Tibial nerve (tissue), 4 donors: ENCODE results near the gene TSPYL4. TPM values are rescaled to one million over a fixed set of nuclear protein-coding genes. Genes with fewer than 3 reads are reported as not detected.

Experiments used
- DNase-seq, 2 donors: peaks; one replicate each; pipeline ENCODE4 v3.0.0-alpha.2; 2019; ENCODE audit warnings: low spot score in 2 of 2
- H3K27ac ChIP-seq, 4 donors: fragments of 200-600 bp; sonication (generic) in 3 of 4; one replicate each; pipeline ENCODE4 v1.5.1; 2017 to 2019; ENCODE audit warnings: mild to moderate bottlenecking in 1 of 4
- H3K27me3 ChIP-seq, 2 donors: fragments of 200-600 bp; sonication (generic) in 1 of 2; one replicate each; pipeline versions ENCODE4 v1.5.1 to v1.6.0; 2017 to 2019
- H3K36me3 ChIP-seq, 3 donors: fragments of 200-600 bp; sonication (generic); one replicate each; pipeline ENCODE4 v1.5.1; 2018 to 2019
- H3K4me1 ChIP-seq, 4 donors: fragments of 200-600 bp; sonication (generic) in 3 of 4; one replicate each; pipeline ENCODE4 v1.5.1; 2017 to 2019
- H3K4me3 ChIP-seq, 4 donors: fragments of 200-600 bp; sonication (generic) in 3 of 4; one replicate each; pipeline ENCODE4 v1.5.1; 2017 to 2019; ENCODE audit warnings: mild to moderate bottlenecking in 1 of 4, moderate library complexity in 1 of 4
- H3K9me3 ChIP-seq, 4 donors: fragments of 200-600 bp; sonication (generic) in 3 of 4; one replicate each; pipeline ENCODE4 v1.5.1; 2017 to 2019
- EP300 ChIP-seq, 2 donors: sonication (generic); formaldehyde crosslinking; IDR thresholded peaks; one replicate each; pipeline ENCODE4 v1.6.1; 2017; ENCODE audit warnings: antibody characterized with exemption in 2 of 2, mild to moderate bottlenecking in 1 of 2
- POLR2A ChIP-seq, 2 donors: fragments of 450-650 bp; IDR thresholded peaks; one replicate each; pipeline ENCODE4 v1.6.1; 2017; ENCODE audit warnings: antibody characterized with exemption in 2 of 2, mild to moderate bottlenecking in 2 of 2, moderate library complexity in 2 of 2
- WGBS, 2 donors: methylation state at CpG; one replicate each; pipeline ENCODE4 v1.1.5; 2018; 5-methylcytosine and 5-hydroxymethylcytosine counted together
- total RNA-seq, 4 donors: library from RNA; depleted of rRNA; stranded (reverse); fragments of >200 nt; gene quantifications; one replicate each; pipeline ENCODE4 v1.1.0, GENCODE V29; 2016
- TF ChIP-seq, protein P1 (sequence below), 5 experiments: fragments of 200-600 bp in 3 of 5; fragments of 450-650 bp in 2 of 5; sonication (generic) in 3 of 5; IDR thresholded peaks; one replicate each; pipeline ENCODE4 v1.5.1; 2016 to 2019; ENCODE audit warnings: antibody characterized with exemption in 5 of 5, mild to moderate bottlenecking in 3 of 5, moderate library complexity in 2 of 5

TSPYL4 gene
- total RNA-seq, 4 donors from 2014 or later: 14.4 to 26.7 (median 20.9) TPM

DNA sequence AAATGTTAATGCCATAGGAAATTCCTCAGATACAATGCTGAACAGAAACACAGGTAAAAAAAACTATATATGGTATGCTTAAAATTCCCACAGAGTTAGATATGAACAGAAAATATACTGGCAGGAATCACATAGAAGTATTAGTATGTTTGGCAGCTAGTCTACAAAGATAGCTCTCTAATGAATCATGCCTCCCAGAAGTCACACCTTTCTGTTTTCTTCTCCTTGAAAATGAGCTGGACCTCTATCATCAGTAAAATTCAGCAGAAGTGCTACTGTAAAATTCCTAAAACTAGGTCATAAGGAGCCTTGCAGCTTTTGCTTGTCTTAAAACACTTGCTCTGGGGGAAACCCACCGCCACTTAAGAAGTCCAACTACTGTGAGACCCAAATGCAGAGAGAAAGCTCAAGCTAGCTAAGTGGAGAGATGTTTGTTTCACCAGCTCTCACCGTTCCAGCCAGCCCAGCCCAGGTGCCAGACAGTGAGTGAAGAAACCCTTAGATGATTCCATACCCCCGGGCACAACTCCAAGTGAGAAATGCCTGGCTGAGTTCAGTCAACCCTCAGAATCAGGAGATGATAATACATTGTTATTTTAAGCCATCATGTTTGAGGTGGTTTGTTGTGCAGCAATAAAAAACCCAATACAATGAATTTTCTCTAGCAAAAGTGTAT lies 43.0 kb downstream of the TSPYL4 start:
- WGBS, 2 donors: 44 to 50% methylated on average over 3 of the region's 3 CpGs
- no peaks in the 10 kb centered on the region for H3K4me1 ChIP-seq
- H3K4me3 ChIP-seq: no peak overlapping the region
- no peak for DNase-seq
- no peak overlapping the region for H3K27ac ChIP-seq
- H3K27me3 ChIP-seq: no peaks in the 10 kb centered on the region
- TF ChIP-seq, protein P1, sequence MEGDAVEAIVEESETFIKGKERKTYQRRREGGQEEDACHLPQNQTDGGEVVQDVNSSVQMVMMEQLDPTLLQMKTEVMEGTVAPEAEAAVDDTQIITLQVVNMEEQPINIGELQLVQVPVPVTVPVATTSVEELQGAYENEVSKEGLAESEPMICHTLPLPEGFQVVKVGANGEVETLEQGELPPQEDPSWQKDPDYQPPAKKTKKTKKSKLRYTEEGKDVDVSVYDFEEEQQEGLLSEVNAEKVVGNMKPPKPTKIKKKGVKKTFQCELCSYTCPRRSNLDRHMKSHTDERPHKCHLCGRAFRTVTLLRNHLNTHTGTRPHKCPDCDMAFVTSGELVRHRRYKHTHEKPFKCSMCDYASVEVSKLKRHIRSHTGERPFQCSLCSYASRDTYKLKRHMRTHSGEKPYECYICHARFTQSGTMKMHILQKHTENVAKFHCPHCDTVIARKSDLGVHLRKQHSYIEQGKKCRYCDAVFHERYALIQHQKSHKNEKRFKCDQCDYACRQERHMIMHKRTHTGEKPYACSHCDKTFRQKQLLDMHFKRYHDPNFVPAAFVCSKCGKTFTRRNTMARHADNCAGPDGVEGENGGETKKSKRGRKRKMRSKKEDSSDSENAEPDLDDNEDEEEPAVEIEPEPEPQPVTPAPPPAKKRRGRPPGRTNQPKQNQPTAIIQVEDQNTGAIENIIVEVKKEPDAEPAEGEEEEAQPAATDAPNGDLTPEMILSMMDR (IDR thresholded peaks at IDR 0.05): no peak
- no peak for TF ChIP-seq POLR2A (IDR thresholded peaks at IDR 0.05)
- no peak for TF ChIP-seq EP300 (IDR thresholded peaks at IDR 0.05)
- H3K36me3 ChIP-seq: no peaks in the 10 kb centered on the region
- no peaks in the 10 kb centered on the region for H3K9me3 ChIP-seq

DNA sequence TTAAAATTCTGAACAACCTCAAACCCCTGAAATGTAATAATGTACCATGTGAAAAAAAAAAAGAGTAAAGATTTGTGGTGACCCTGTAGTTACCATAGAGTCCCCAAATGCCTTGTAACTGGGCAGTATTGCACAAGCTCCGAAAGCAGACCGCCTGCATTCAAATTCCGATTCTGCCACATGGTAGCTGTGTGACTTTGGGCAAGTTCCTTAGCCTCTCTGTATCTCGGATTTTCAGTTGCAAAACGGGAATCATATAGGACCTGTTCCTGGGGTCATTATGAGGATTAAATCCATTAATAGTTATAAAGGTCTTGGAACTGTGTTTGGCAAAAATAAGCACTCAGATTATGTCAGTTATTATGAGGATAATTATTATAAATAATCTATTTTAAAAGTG lies 43.6 kb downstream of the TSPYL4 start:
- WGBS, 2 donors: 90 to 91% methylated on average over 5 of the region's 5 CpGs
- Histone ChIP-seq H3K9me3 (no peaks in the 10 kb centered on the region), H3K36me3 (no peaks in the 10 kb centered on the region), H3K27ac (no peak overlapping the region), H3K27me3 (no peaks in the 10 kb centered on the region), H3K4me1 (no peaks in the 10 kb centered on the region), H3K4me3 (no peak overlapping the region)
- DNase-seq: no peak
- TF ChIP-seq, protein P1 (IDR thresholded peaks at IDR 0.05): no peak
- TF ChIP-seq POLR2A (IDR thresholded peaks at IDR 0.05) (no peak), EP300 (IDR thresholded peaks at IDR 0.05) (no peak)

DNA sequence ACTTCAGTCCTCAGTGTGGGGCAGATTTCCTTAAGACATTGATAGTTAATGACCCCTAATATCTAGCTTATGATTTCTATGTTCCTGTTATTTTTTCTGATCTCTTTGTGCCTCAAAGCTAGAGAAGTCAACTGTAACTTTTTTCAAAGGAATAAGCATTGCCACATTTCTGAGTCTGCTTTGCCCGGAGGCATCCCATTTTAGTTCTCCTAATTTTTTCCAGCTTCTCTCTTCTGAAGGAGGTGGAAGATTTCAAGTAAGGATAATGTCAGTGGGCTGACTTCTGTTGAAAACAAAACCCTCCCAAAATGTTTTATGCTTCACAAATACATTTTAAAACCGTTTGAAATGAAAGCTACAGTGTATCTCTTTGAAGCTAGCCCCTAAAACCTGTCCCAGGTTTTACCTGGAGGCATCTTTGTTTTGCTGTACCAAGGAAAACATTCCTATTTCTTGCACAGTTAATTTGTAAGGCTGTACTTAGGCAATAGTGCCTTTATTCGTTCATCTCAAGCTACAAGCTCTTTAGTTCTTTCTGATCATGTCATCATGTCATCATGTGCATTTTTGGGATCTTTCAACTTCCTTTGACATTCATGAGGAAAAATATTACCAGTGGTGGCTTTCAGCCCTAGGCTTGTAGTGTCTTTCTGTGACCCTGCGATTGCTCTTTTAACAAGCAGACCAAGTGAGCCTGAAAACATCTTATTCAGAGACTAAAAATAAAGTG lies 45.7 kb downstream of the TSPYL4 start:
- Histone ChIP-seq H3K36me3 (no peaks in the 10 kb centered on the region), H3K4me3 (no peak overlapping the region)

DNA sequence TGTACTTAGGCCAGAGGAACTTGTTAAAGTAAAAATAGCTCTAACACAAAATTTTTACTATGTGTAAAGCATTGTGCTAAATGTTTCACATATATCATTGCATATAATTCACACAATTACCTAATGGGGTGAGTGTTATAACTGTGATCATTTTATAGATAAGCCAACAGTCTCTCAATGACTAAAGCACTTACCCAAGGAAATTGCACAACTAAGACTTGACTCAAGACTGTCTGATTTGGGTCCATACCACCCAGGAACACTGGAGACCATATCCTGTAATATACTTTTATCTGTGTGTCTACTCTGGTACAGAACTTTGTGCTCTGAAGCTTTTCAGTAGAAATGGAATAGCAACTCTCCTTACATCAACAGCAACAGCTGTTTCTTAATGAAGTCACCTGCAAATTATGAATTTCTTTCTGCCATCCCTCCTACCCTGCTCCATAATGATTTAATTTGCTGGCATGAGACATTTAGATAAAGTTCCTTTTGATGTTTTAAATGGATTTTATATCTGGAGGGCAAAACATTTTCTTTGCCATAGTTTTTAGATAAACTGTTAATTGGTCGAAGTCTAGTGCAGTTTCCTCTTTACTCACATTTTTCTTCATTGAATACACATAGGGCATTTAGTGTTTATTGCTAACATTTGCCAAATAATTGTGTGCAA lies 47.5 kb downstream of the TSPYL4 start:
- Histone ChIP-seq H3K36me3 (no peaks in the 10 kb centered on the region), H3K27me3 (no peaks in the 10 kb centered on the region), H3K4me3 (no peak overlapping the region), H3K9me3 (no peaks in the 10 kb centered on the region), H3K27ac (no peak overlapping the region), H3K4me1 (no peaks in the 10 kb centered on the region)
- 91 to 95% methylated on average over 1 of the region's 1 CpG for WGBS, 2 donors
- TF ChIP-seq POLR2A (IDR thresholded peaks at IDR 0.05) (no peak), EP300 (IDR thresholded peaks at IDR 0.05) (no peak)
- TF ChIP-seq, protein P1 (IDR thresholded peaks at IDR 0.05): no peak
- DNase-seq: no peak

More for the DNA sequence above, 45.7 kb downstream of the TSPYL4 start:
- no peak for DNase-seq
- TF ChIP-seq POLR2A (IDR thresholded peaks at IDR 0.05): no peak
- TF ChIP-seq EP300 (IDR thresholded peaks at IDR 0.05): no peak
- no peaks in the 10 kb centered on the region for H3K27me3 ChIP-seq
- 59 to 65% methylated on average over 4 of the region's 4 CpGs for WGBS, 2 donors
- H3K27ac ChIP-seq: no peak overlapping the region
- no peaks in the 10 kb centered on the region for H3K4me1 ChIP-seq
- no peaks in the 10 kb centered on the region for H3K9me3 ChIP-seq

DNA sequence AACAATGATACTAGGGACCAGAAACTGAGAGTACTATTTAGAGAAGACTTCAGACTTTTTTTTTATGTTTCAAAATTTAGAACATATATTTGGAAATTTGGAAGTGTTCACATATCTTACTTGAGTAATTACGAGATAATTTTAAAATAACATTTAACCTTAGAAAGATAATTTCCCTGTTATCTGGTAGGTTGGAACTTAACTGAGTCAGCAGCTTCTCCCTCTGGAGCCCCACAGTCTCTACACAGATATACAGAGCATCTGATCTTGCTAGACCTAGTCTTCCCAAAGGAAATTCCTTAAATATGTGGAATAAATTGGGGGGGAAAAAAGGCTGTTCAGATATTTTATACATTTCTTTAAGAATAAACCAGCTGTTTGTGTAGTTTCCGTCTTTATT lies 48.6 kb downstream of the TSPYL4 start:
- Histone ChIP-seq H3K36me3 (no peaks in the 10 kb centered on the region), H3K9me3 (no peaks in the 10 kb centered on the region), H3K27ac (no peak overlapping the region), H3K4me1 (no peaks in the 10 kb centered on the region), H3K27me3 (no peaks in the 10 kb centered on the region), H3K4me3 (no peak overlapping the region)
- WGBS, 2 donors: 52 to 56% methylated on average over 2 of the region's 2 CpGs
- no peak for DNase-seq
- TF ChIP-seq EP300 (IDR thresholded peaks at IDR 0.05): no peak
- TF ChIP-seq, protein P1 (IDR thresholded peaks at IDR 0.05): no peak
- no peak for TF ChIP-seq POLR2A (IDR thresholded peaks at IDR 0.05)
